WI38 (cell line): ENCODE data around the gene ACBD5.

Experiments
- H3K4me3 ChIP-seq: 2 replicates; pipeline ENCODE4 v1.5.1; 2011; ENCODE audit warnings: low read depth, mild to moderate bottlenecking, control low read depth, low read length
- TF ChIP-seq, protein P1 (sequence below): IDR thresholded peaks from 2 replicates; pipeline ENCODE4 v1.5.1; 2012; ENCODE audit warnings: low read depth, mild to moderate bottlenecking, control low read depth, low read length

Gene ACBD5

DNA sequence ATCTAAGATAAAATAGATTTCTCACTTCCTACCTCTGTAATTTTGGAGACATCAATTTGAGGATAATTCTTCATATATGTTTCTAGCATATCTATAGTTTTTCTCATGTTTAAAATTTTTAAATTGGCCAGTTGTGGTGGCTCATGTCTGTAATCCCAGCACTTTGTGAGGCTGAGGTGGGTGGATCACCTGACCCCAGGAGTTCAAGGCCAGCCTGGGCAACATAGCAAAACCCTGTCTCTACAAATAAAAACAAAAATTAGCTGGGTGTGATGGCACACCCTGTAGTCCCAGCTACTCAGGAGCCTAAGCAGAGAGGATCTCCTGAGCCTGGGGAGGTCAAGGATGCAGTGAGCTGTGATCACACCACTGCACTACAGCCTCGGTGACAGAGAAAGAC lies 4.9 kb downstream of the ACBD5 start:
- TF ChIP-seq, protein P1, sequence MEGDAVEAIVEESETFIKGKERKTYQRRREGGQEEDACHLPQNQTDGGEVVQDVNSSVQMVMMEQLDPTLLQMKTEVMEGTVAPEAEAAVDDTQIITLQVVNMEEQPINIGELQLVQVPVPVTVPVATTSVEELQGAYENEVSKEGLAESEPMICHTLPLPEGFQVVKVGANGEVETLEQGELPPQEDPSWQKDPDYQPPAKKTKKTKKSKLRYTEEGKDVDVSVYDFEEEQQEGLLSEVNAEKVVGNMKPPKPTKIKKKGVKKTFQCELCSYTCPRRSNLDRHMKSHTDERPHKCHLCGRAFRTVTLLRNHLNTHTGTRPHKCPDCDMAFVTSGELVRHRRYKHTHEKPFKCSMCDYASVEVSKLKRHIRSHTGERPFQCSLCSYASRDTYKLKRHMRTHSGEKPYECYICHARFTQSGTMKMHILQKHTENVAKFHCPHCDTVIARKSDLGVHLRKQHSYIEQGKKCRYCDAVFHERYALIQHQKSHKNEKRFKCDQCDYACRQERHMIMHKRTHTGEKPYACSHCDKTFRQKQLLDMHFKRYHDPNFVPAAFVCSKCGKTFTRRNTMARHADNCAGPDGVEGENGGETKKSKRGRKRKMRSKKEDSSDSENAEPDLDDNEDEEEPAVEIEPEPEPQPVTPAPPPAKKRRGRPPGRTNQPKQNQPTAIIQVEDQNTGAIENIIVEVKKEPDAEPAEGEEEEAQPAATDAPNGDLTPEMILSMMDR = no peak
- H3K4me3 ChIP-seq = no peak overlapping the region

DNA sequence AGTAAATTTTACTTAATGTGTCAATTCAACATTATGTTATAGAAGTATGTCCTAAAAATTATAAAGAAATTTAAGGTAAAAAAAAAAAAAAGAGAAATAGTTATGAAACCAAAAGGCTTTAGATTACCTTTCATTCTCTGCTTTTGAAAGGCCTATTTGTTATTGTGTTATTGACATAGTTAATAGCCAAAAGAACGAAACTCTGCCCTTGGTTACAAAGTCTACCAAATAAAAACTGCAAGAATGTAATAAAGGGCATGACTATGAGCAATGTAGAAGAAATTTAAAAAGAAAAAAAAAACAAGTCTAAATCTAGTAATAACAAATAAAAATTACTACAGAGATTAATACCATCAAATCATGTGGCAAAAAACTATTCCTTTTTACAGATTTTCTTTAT lies 10.6 kb downstream of the ACBD5 start:
- TF ChIP-seq, protein P1 = no peak
- H3K4me3 ChIP-seq = no peak overlapping the region

DNA sequence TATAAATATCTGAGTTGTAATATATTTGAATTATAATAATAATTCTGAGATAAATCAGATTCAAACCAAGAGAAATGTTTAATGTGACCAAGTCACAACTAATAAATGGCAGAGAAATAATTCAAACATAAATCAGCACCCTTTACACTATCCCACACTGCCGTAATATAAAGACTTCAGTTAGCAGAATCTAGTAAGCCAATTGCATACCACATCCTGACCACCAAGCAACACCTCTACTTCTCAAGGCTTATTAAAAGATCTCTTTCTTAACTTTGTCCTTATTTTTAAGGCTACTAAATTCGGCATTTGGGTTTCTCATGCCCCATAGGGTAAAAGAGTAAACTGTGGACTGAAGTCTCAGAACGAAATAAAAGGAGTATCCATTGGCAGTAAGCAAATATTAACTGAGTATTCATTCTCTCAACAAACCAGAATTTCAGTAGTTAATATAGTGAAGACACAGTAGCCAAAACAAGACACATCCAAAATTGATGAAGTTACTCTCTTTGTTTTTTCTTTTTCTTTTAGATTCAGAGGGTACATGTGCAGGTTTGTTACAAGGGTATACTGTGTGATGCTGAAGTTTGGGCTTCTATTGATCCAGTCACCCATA lies 14.8 kb downstream of the ACBD5 start:
- H3K4me3 ChIP-seq = no peak overlapping the region
- TF ChIP-seq, protein P1 = no peak

DNA sequence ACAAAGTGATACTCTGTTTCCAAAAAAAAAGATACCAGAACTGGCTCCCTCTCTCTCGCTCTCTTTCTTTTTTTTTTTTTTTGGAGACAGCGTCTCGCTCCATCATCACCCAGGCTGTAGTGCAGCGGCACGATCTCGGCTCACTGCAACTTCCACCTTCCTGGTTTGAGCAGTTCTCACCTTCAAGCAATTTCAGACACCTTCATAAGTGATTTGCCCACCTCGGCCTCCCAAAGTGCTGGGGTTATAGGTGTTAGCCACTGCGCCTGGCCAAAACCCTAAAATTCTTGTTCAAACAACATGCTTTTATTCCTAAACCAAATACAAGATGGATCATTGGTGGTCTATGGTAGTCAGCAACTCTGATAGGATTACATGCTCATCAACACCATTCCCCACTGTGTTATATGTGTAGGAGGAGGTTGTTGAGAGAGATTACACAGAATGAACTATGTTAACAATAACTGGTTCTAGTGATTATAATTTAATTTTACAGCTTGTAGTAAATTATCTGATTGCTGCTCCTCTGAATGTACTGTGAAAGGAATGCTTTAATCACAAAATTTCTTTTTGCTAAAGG lies 15.5 kb downstream of the ACBD5 start:
- TF ChIP-seq, protein P1 = no peak
- no peak overlapping the region for H3K4me3 ChIP-seq

- no peak overlapping the region for H3K4me3 ChIP-seq
- TF ChIP-seq, protein P1 = peak; percentile 39
These were observed 16.6 kb downstream of the ACBD5 start for GRCh38 chr10:27223964-27224363.

GRCh38 chr10:27207350-27207749 lies 33.2 kb downstream of the ACBD5 start:
- TF ChIP-seq, protein P1 = no peak
- no peak overlapping the region for H3K4me3 ChIP-seq

- TF ChIP-seq, protein P1 = no peak
- no peak overlapping the region for H3K4me3 ChIP-seq
These were observed 36.8 kb downstream of the ACBD5 start for GRCh38 chr10:27203806-27204205.
